NB4 (cell line): Measurements from ENCODE around the gene ADCY2.

Source experiments
- TF ChIP-seq, protein P1 (sequence below): IDR thresholded peaks from one replicate; pipeline ENCODE4 v1.5.1; 2012; ENCODE audit warnings: low read depth, low read length
- TF ChIP-seq, protein P2 (sequence below): IDR thresholded peaks from 2 replicates; pipeline ENCODE4 v1.6.1; 2011; ENCODE audit warnings: low read depth, low read length

DNA sequence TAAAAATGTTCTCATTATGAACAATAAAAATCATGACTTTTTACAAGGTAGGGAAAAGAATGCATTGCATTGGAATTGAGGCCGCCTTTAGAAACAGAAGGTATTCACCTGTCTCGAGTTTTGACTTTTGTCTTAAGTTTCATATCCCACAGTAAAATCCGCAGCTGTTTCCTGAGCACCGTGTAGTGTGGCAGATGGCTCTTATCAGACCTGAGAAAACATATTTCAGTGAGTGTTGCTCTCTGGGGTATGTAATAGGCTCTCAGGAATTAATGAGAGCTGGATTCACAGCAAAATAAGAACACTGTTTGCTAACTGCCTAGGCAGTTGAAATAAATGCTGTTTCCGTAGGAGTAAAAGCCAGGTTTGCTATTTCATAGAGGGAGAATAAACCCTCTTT lies 233.6 kb downstream of the ADCY2 start:
- TF ChIP-seq, protein P1, sequence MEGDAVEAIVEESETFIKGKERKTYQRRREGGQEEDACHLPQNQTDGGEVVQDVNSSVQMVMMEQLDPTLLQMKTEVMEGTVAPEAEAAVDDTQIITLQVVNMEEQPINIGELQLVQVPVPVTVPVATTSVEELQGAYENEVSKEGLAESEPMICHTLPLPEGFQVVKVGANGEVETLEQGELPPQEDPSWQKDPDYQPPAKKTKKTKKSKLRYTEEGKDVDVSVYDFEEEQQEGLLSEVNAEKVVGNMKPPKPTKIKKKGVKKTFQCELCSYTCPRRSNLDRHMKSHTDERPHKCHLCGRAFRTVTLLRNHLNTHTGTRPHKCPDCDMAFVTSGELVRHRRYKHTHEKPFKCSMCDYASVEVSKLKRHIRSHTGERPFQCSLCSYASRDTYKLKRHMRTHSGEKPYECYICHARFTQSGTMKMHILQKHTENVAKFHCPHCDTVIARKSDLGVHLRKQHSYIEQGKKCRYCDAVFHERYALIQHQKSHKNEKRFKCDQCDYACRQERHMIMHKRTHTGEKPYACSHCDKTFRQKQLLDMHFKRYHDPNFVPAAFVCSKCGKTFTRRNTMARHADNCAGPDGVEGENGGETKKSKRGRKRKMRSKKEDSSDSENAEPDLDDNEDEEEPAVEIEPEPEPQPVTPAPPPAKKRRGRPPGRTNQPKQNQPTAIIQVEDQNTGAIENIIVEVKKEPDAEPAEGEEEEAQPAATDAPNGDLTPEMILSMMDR = no peak
- TF ChIP-seq, protein P2, sequence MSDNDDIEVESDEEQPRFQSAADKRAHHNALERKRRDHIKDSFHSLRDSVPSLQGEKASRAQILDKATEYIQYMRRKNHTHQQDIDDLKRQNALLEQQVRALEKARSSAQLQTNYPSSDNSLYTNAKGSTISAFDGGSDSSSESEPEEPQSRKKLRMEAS = no peak
